ENCODE data around the gene PDE6C. TPM values are rescaled to one million over a fixed set of nuclear protein-coding genes. Genes with fewer than 3 reads are reported as not detected.

PDE6C gene
- total RNA-seq, 4 donors from 2014 or later: not detected

DNA sequence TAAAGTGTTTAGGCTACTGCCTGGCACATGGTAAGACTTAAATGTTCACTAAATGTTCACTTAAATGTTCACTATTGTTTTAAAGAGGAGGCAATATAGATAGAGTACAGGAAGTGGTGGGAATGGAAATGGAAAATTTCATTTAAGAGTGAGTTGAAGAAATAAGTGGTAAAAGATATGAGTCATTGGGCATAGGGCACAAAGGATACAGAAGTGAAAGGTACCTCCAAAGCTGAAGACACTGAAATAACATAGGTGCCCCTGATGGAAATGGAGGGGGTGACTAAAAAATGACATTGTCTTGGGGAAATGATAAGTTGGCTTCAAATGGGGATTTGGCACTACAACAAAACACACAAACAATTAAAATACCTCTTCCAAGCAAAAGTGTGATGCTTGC, 95.3 kb downstream of the PDE6C start:
- intact Hi-C loops (cut with DNase I; ENCODE audit: low total_unique reads): no loop called here
- DNase-seq (ENCODE audit: low spot score in 2 of 2): no peak
- TF ChIP-seq POLR2A (IDR thresholded peaks at IDR 0.05) (no peak), CTCF (IDR thresholded peaks at IDR 0.05) (no peak)
- H3K4me3 ChIP-seq (ENCODE audit: low read depth, poor library complexity, severe bottlenecking): no peak overlapping the region

DNA sequence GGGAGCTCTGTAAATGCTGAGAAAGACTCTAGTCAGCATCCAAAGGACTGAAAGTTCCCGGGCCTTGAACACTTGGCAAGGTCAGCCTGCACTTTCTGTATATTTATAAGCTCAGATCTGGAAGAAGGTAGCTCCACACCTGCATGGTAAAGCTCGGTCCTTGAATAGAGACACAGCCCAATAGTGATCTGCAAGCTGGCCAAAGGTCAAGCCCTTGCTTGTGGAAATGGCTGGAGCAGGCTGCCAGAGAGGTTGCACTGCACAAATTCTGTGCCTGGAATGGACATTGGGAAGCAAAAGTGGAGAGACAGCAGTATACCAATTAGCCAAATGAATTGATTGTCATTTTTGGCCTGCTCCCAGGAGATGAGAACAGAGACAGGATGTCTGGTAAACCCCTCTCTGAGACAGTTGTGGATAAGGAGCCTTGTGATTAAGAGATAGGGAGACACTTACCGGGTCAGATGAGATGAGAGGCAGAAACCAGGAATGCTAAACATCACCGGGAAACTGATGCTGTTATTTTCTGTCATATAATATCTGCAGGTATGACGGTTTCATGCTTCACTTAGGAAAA, 98.1 kb downstream of the PDE6C start:
- intact Hi-C loops (cut with DNase I; ENCODE audit: low total_unique reads): no loop called here
- no peak for TF ChIP-seq POLR2A (IDR thresholded peaks at IDR 0.05)
- TF ChIP-seq CTCF (IDR thresholded peaks at IDR 0.05): no peak
- WGBS, 2 donors: 68 to 71% methylated on average over 5 of the region's 5 CpGs
- DNase-seq (ENCODE audit: low spot score in 2 of 2): no peak
- no peak overlapping the region for H3K4me3 ChIP-seq (ENCODE audit: low read depth, poor library complexity, severe bottlenecking)

DNA sequence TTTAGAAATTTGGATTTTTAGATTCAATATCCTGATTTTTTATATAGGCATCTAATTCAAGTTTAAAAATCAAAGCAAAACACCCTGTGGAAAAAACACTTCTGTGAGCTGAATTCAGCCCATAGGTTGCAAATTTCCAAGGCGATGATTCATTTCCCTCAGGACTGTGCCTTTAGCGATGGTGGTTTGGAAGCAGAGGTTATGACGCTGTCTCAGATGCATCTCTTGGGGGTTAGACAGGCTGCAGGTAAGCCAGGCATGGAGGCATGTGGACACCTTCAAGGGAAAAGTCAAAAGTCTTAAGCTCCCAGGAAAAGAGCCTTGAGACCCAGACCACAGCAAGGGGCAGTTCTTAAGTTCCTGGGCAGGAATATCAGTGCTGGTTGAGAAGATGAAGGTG, 99.6 kb downstream of the PDE6C start:
- no peak for DNase-seq (ENCODE audit: low spot score in 2 of 2)
- WGBS, 2 donors: 53 to 61% methylated on average over 3 of the region's 3 CpGs
- intact Hi-C loops (cut with DNase I; ENCODE audit: low total_unique reads): no loop called here
- TF ChIP-seq CTCF (IDR thresholded peaks at IDR 0.05) (no peak), POLR2A (IDR thresholded peaks at IDR 0.05) (no peak)
- H3K4me3 ChIP-seq (ENCODE audit: low read depth, poor library complexity, severe bottlenecking): no peak overlapping the region

- TF ChIP-seq CTCF (IDR thresholded peaks at IDR 0.05) (no peak), POLR2A (IDR thresholded peaks at IDR 0.05) (no peak)
- no peak for DNase-seq (ENCODE audit: low spot score in 2 of 2)
- no peak overlapping the region for H3K4me3 ChIP-seq (ENCODE audit: low read depth, poor library complexity, severe bottlenecking)
- intact Hi-C loops (cut with DNase I; ENCODE audit: low total_unique reads): no loop called here
- 52 to 55% methylated on average over 2 of the region's 2 CpGs for WGBS, 2 donors
These were observed 100.3 kb downstream of the PDE6C start for GRCh38 chr10:93712593-93712992.

DNA sequence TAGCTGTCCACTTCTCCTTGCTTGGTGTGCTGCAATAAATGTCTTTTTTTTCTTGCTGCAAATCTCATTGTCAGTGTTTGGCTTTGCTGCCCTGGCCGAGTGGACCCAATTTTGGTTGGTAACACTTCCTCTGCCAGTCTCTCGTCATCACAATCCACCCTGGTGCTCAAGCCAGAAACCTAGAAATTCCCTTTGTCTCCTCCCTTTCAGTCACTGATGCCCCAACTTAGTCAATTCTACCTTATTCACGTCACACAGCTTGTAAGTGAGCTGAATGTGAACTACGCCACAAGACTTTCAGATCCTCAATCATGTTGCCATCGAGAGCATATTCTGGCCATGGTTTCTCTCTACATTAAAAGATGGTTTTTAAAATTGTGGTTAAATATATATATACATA, 103.0 kb downstream of the PDE6C start:
- H3K4me3 ChIP-seq (ENCODE audit: low read depth, poor library complexity, severe bottlenecking): no peak overlapping the region
- intact Hi-C loops (cut with DNase I; ENCODE audit: low total_unique reads): no loop called here
- TF ChIP-seq CTCF (IDR thresholded peaks at IDR 0.05): no peak
- TF ChIP-seq POLR2A (IDR thresholded peaks at IDR 0.05): no peak
- DNase-seq (ENCODE audit: low spot score in 2 of 2): no peak
- 80 to 88% methylated on average over 5 of the region's 5 CpGs for whole genome bisulfite sequencing, 2 donors

Other genes with a start within 250 kb of the PDE6C start
- gene MYOF, start 130.2 kb upstream of the PDE6C start, total RNA-seq: 100 to 1,000 TPM in 1 of 4 donors, 10 to 100 TPM in 3; 65.5 to 129 (median 90.3) TPM
- gene CEP55, start 115.9 kb upstream of the PDE6C start, total RNA-seq: 1 to 10 TPM in 3 of 4 donors, under 1 TPM in 1; 0.29 to 3.3 (median 1.7) TPM
- 1 to 10 TPM in 1 of 4 donors, under 1 TPM in 3; 0.34 to 6.1 (median 0.81) TPM for gene FFAR4, start 45.9 kb upstream of the PDE6C start, total RNA-seq
- gene RBP4, start 11.3 kb upstream of the PDE6C start, total RNA-seq: 10 to 100 TPM in 2 of 4 donors, 1 to 10 TPM in 2; 1.7 to 17.5 (median 11.5) TPM
- gene FRA10AC1, start 90.1 kb downstream of the PDE6C start, total RNA-seq: 10 to 100 TPM in 2 of 4 donors, 1 to 10 TPM in 2; 6.8 to 25.0 (median 11.5) TPM
- gene LGI1, start 145.4 kb downstream of the PDE6C start, total RNA-seq: 1 to 10 TPM in 1 of 4 donors, not detected in 3; 2.8 TPM

All from lower leg skin (tissue), 4 donors.